ENCODE measurements around the gene RPL37. TPM values are rescaled to one million over a fixed set of nuclear protein-coding genes. Genes with fewer than 3 reads are reported as not detected.
"Not testable (repeated sequence)": the region's sequence is repeated elsewhere in the genome, so short reads cannot be mapped to it uniquely, and the experiment has no call there.

Gene RPL37
- 8,772 TPM for polyA plus RNA-seq (2012; ENCODE audit: low read depth, missing spikeins)

DNA sequence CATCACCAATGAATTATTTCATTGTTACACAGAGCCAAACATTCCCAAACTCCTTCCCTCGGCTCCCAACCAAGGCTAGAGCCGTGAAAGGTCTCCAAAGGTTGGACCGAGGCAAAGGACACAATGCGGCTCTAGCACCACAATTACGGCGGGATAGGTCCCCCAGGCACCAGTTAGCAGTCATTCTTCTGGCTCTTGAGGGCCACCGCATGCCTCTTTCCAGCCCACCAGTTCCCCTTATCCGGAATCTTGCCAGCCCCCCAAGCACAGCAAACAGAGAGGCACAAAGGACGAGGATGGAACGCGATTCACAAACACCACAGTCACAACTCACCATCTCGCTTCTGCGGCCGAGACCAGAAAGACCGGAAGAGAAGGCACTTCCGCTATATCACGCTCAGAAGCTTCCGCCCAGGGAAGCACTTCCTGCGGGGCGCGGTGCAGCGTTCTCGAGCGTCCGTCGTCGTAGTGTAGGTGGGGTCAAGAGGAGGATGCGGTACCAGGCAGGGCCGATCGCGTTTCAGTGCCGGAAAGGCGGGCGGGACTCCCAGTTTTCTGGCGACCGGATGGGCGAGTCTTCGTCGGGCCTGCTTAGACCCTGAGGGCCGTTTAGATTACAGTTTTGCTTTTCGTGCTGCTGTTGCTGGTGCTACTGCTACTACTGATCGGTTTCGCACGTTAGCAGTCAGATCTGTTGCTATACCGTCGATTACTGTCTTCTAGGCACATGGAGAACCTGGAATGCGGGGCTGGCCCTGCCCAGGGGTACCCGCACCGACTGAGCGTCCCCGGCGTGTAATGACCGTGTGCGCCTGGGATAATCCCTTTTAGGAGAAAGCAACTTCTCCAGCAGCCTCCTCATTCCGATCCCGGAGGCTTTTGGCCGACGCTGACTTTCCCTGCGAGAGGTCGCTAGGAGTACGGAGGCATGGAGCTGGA, at the start of gene RPL37:
TSS of gene RPL37 (minus strand) at position 374 of the 939 bp plus-strand sequence. CDS start at position 337, 37 bp downstream.
- TF ChIP-seq SPI1 (IDR thresholded peaks at IDR 0.05; ENCODE audit: low read depth, low read length) = peak; percentile 85
- peak; percentile 46 for TF ChIP-seq PAX5 (IDR thresholded peaks at IDR 0.05; ENCODE audit: insufficient read depth, low read length, severe bottlenecking)
- peak; percentile 100 for TF ChIP-seq POLR2AphosphoS5 (IDR thresholded peaks at IDR 0.05; ENCODE audit: low read depth, low read length)
- TF ChIP-seq TAF1 (IDR thresholded peaks at IDR 0.05; ENCODE audit: low read depth, low read length) = peak; percentile 99
- TF ChIP-seq POLR2A (IDR thresholded peaks at IDR 0.05; ENCODE audit: low read depth, low read length) = peak; percentile 100
- TF ChIP-seq POU2F2 (IDR thresholded peaks at IDR 0.05; ENCODE audit: low read depth, low read length) = peak; percentile 93
- peak; percentile 93 for FAIRE-seq
- peak; percentile 77 for DNase-seq (ENCODE audit: insufficient read length, low spot score)

DNA sequence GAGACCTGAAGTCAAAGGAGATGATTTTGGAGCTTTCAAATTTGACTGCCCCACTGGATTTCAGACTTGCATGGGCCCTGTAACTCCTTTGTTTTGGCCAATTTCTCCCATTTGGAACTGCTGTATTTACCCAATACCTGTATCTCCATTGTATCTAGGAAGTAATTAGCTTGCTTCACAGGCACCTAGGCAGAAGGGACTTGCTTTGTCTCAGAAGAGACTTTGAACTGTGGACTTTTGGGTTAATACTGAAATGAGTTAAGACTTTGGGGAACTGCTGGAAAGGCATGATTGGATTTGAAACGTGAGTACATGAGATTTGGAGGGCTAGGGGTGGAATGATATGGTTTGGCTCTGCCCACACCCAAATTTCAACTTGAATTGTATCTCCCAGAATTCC, 48.0 kb upstream of the RPL37 start:
- DNase-seq (ENCODE audit: insufficient read length, low spot score); FAIRE-seq: not testable (repeated sequence)

DNA sequence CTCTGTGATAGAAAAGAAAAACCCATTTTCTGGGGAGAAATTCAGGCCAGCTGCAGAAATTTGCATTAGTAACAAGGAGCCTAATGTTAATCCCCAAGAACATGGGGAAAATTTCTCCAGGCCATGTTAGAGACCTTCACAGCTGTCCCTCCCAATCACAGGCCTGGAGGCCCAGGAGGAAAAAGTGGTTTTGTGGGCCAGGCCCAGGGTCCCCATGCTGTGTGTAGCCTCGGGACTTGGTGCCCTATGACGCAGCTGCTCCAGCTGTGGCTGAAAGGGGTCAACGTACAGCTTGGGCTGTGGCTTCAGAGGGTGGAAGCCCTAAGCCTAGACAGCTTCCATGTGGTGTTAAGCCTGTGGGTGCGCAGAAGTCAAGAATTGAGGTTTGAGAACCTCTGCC, 47.3 kb upstream of the RPL37 start:
- FAIRE-seq = no peak

DNA sequence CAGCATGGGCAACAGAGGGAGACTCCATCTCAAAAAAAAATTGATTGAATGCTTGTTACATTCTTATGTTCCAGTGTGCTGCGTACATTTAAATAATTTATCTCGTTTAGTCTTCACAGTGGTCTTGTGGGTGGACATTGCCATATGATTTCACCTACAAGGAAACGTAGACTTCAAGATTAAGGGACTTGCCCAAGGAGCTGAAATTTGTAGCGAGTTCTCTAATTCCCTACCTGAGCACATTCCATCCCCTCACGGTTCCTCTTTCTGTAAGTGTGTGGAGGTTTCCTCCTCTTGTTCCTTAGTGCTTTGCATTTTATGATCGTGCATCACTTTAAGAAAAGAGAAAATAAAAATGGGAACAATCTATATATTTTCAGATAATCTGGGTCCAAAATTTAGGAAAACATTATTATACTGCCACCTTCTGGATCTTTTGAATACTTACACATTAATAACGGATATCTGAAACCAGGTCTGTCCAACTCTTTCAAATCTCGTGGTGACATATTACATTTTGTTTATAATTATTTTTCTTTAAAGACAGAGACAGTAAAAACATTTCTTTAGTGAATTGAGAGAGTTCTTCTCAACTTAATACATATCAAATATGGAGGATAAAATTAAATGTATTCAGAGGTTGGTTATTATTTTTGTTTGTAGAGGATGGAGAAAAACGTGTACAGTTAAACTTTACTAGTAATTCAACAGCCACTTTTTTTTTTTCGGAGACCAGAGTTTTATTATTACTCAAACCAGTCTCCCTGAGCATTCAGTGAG, 44.3 kb upstream of the RPL37 start:
- DNase-seq (ENCODE audit: insufficient read length, low spot score) (peak; percentile 6), FAIRE-seq (no peak)
- TF ChIP-seq POU2F2 (IDR thresholded peaks at IDR 0.05; ENCODE audit: low read depth, low read length) = no peak
- no peak for TF ChIP-seq POLR2A (IDR thresholded peaks at IDR 0.05; ENCODE audit: low read depth, low read length)
- TF ChIP-seq SPI1 (IDR thresholded peaks at IDR 0.05; ENCODE audit: low read depth, low read length) = no peak
- TF ChIP-seq TAF1 (IDR thresholded peaks at IDR 0.05; ENCODE audit: low read depth, low read length) = no peak
- TF ChIP-seq PAX5 (IDR thresholded peaks at IDR 0.05; ENCODE audit: insufficient read depth, low read length, severe bottlenecking) = no peak
- no peak for TF ChIP-seq POLR2AphosphoS5 (IDR thresholded peaks at IDR 0.05; ENCODE audit: low read depth, low read length)

More for the DNA sequence above, 47.3 kb upstream of the RPL37 start:
- TF ChIP-seq TAF1 (IDR thresholded peaks at IDR 0.05; ENCODE audit: low read depth, low read length) (no peak), POLR2A (IDR thresholded peaks at IDR 0.05; ENCODE audit: low read depth, low read length) (no peak), PAX5 (IDR thresholded peaks at IDR 0.05; ENCODE audit: insufficient read depth, low read length, severe bottlenecking) (no peak), SPI1 (IDR thresholded peaks at IDR 0.05; ENCODE audit: low read depth, low read length) (no peak), POU2F2 (IDR thresholded peaks at IDR 0.05; ENCODE audit: low read depth, low read length) (no peak), POLR2AphosphoS5 (IDR thresholded peaks at IDR 0.05; ENCODE audit: low read depth, low read length) (no peak)
- DNase-seq (ENCODE audit: insufficient read length, low spot score) = no peak

DNA sequence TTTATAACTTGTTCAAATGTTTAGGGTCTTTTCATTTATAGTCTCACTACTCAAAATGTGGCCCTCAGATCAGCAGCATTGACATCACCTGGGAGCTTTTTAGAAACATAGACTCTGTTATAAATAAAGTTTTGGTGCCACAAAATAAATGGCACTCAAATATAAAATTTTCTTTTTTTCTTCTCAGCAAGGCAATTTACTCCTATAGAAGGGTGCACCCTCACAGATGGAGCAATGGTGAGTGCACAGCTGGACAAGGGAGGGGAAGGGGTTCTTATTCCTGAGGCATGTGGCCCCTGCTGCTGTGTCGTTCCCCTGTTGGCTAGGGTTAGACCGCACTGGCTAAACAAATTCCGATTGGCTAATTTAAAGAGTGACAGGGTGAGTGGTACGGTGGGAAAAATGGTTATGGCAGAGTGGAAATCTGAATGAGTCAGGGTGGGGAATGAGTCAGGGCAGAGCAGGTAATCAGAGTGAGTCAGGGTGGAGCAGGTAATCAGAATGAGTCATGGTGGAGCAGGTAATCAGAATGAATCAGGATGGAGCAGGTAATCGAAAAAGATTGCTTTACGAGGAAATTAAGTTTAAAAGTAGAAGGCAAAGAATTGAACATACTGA, 42.5 kb upstream of the RPL37 start:
- no peak for TF ChIP-seq POLR2AphosphoS5 (IDR thresholded peaks at IDR 0.05; ENCODE audit: low read depth, low read length)
- FAIRE-seq (no peak), DNase-seq (ENCODE audit: insufficient read length, low spot score) (no peak)

DNA sequence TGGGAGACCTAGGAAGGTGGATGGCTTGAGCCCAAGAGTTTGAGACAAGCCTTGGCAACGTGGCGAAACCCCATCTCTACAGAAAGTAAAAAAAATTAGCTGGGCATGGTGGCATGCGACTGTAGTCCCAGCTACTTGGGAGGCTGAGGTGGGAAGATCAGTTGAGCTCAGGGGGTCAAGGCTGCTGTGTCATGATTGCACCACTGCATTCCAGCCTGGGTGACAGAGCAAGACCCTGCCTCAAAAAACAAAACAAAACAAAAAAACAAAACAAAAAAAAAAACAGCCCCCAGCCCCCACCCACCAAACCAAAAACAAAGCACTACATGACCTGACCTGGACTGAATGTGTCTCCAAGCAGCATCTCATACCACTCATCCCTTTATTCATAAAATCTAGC, 40.9 kb upstream of the RPL37 start:
- DNase-seq (ENCODE audit: insufficient read length, low spot score) = no peak
- no peak for FAIRE-seq
- TF ChIP-seq TAF1 (IDR thresholded peaks at IDR 0.05; ENCODE audit: low read depth, low read length) = no peak
- TF ChIP-seq POLR2A (IDR thresholded peaks at IDR 0.05; ENCODE audit: low read depth, low read length) = no peak
- no peak for TF ChIP-seq SPI1 (IDR thresholded peaks at IDR 0.05; ENCODE audit: low read depth, low read length)
- no peak for TF ChIP-seq POU2F2 (IDR thresholded peaks at IDR 0.05; ENCODE audit: low read depth, low read length)
- TF ChIP-seq PAX5 (IDR thresholded peaks at IDR 0.05; ENCODE audit: insufficient read depth, low read length, severe bottlenecking) = no peak
- TF ChIP-seq POLR2AphosphoS5 (IDR thresholded peaks at IDR 0.05; ENCODE audit: low read depth, low read length) = no peak

DNA sequence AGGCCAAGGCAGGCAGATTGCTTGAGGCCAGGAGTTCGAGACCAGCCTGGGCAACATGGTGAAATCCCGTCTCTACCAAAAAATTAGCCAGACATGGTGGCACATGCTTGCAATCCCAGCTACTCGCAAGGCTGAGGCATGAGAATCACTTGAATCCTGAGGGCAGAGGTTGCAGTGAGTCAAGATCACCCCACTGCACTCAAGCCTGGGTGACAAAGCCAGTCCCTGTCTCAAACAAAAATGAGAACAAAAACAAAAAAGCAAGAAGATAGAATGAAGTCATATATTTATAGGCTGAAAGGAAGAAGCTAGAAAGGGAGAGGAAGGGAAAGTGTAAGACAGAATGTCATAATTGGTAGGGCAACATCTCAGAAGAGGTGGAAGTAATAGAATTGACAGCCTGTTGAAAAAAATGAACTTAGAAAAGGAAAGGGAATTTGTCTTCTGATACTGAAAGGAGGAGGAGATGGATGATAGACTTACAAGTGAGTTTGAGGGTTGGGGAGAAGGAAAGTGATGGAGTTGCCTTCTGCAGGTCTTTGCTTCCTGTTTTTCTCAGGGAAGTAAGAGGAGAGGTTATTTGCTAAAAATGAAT, 38.4 kb upstream of the RPL37 start:
- FAIRE-seq (no peak), DNase-seq (ENCODE audit: insufficient read length, low spot score) (no peak)
- TF ChIP-seq TAF1 (IDR thresholded peaks at IDR 0.05; ENCODE audit: low read depth, low read length) = no peak
- no peak for TF ChIP-seq POLR2AphosphoS5 (IDR thresholded peaks at IDR 0.05; ENCODE audit: low read depth, low read length)
- TF ChIP-seq SPI1 (IDR thresholded peaks at IDR 0.05; ENCODE audit: low read depth, low read length) = no peak
- no peak for TF ChIP-seq PAX5 (IDR thresholded peaks at IDR 0.05; ENCODE audit: insufficient read depth, low read length, severe bottlenecking)
- TF ChIP-seq POU2F2 (IDR thresholded peaks at IDR 0.05; ENCODE audit: low read depth, low read length) = no peak
- no peak for TF ChIP-seq POLR2A (IDR thresholded peaks at IDR 0.05; ENCODE audit: low read depth, low read length)

DNA sequence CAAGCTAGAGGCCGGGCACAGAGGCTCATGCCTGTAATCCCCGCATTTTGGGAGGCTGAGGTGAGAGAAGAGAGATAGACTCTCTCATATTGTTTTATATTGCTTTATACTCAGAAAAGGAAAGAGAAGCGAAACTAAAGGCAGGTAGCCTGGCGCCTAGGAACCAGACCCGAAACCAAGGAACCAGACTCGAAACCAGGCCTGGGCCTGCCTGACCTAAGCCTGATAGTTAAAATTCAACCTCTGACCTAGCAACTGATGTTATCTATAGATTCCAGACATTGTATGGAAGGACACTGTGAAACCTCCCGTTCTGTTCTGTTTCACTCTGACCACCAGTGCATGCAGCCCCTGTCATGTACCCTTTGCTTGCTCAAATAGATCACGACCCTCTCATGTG, 37.2 kb upstream of the RPL37 start:
- peak; percentile 51 for FAIRE-seq
- DNase-seq (ENCODE audit: insufficient read length, low spot score) = not testable (repeated sequence)

DNA sequence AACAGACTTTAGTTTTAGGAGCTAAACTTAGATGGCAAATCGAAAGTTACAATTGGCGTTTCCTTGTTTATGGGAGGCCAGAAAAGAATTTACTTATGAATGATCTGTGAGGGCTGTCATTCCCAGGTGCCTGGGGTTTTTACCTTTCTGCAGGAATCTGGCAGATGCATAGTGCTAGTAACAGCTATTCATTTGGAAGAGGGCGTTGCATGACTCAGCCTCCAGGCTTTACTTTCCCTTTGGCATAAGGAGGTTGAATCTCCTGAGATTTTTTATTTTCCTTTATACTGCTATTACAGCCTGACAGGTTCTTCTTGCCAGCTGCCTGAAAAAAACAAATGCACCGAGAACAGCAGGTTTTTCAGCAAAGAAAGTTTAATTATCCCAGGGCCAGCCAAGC, 36.2 kb upstream of the RPL37 start:
- TF ChIP-seq TAF1 (IDR thresholded peaks at IDR 0.05; ENCODE audit: low read depth, low read length) (no peak), POLR2AphosphoS5 (IDR thresholded peaks at IDR 0.05; ENCODE audit: low read depth, low read length) (no peak), PAX5 (IDR thresholded peaks at IDR 0.05; ENCODE audit: insufficient read depth, low read length, severe bottlenecking) (no peak), SPI1 (IDR thresholded peaks at IDR 0.05; ENCODE audit: low read depth, low read length) (no peak), POLR2A (IDR thresholded peaks at IDR 0.05; ENCODE audit: low read depth, low read length) (no peak), POU2F2 (IDR thresholded peaks at IDR 0.05; ENCODE audit: low read depth, low read length) (no peak)
- DNase-seq (ENCODE audit: insufficient read length, low spot score) = no peak
- FAIRE-seq = no peak

Measured in GM12891 (cell line).